ENCODE data around the gene C10orf95. TPM values are rescaled to one million over a fixed set of nuclear protein-coding genes. Genes with fewer than 3 reads are reported as not detected.

Gene C10orf95
- total RNA-seq, 2 donors from 2014 or later: not detected

DNA sequence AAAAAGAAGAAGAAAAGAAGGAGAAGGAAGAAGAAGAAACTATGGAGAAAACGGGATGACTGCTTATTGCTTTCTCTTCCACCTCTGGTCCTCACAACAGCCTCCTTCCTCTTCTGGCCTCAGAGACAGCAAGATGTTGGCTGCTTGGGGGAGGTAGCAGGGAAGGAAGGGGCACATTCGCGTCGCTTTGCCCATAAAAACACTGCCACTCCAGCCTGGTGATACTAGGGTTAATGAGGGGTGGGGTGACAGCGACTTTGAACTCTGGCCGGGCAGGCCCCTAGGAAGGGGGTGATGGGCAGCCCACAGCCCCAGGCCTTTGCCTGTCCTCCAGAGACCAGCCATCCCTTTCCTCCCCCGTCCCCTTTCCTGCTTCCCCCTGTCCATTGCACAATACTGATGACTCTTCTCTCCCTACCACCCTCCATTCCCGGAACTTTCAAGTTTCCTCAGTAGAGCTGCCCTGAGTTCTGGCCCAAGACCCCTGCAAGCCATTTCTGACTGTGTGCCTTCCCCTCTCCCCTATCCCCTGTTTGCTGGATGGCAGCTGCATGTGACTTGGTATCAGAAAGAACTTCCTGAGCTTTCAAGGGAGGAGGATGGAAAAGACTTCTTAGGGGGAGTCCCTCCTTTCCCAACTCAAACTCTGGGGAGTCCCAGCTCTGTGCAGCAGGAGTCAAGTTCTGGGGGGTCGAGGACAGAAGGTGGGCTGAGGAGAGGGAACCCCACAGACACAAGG lies 16.8 kb downstream of the C10orf95 start:
- H3K9me3 ChIP-seq: no peaks in the 10 kb centered on the region
- no peaks in the 10 kb centered on the region for H3K36me3 ChIP-seq
- no peak overlapping the region for H3K4me3 ChIP-seq
- peaks cover 0 to 21% of the 10 kb centered on the region in 2 donors for H3K4me1 ChIP-seq
- no peak for DNase-seq (ENCODE audit: low spot score)
- TF ChIP-seq, protein P1, sequence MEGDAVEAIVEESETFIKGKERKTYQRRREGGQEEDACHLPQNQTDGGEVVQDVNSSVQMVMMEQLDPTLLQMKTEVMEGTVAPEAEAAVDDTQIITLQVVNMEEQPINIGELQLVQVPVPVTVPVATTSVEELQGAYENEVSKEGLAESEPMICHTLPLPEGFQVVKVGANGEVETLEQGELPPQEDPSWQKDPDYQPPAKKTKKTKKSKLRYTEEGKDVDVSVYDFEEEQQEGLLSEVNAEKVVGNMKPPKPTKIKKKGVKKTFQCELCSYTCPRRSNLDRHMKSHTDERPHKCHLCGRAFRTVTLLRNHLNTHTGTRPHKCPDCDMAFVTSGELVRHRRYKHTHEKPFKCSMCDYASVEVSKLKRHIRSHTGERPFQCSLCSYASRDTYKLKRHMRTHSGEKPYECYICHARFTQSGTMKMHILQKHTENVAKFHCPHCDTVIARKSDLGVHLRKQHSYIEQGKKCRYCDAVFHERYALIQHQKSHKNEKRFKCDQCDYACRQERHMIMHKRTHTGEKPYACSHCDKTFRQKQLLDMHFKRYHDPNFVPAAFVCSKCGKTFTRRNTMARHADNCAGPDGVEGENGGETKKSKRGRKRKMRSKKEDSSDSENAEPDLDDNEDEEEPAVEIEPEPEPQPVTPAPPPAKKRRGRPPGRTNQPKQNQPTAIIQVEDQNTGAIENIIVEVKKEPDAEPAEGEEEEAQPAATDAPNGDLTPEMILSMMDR (IDR thresholded peaks at IDR 0.05): no peak
- H3K27ac ChIP-seq: peak overlapping the region in 1 of 2 donors; percentile 48
- no peaks in the 10 kb centered on the region for H3K27me3 ChIP-seq

GRCh38 chr10:102433619-102434046 lies 17.7 kb downstream of the C10orf95 start:
- TF ChIP-seq, protein P1 (IDR thresholded peaks at IDR 0.05): no peak
- no peak for DNase-seq (ENCODE audit: low spot score)
- Histone ChIP-seq H3K4me3 (no peak overlapping the region), H3K9me3 (no peaks in the 10 kb centered on the region), H3K36me3 (no peaks in the 10 kb centered on the region), H3K4me1 (peaks cover 0 to 21% of the 10 kb centered on the region in 2 donors), H3K27ac (no peak overlapping the region), H3K27me3 (no peaks in the 10 kb centered on the region)

DNA sequence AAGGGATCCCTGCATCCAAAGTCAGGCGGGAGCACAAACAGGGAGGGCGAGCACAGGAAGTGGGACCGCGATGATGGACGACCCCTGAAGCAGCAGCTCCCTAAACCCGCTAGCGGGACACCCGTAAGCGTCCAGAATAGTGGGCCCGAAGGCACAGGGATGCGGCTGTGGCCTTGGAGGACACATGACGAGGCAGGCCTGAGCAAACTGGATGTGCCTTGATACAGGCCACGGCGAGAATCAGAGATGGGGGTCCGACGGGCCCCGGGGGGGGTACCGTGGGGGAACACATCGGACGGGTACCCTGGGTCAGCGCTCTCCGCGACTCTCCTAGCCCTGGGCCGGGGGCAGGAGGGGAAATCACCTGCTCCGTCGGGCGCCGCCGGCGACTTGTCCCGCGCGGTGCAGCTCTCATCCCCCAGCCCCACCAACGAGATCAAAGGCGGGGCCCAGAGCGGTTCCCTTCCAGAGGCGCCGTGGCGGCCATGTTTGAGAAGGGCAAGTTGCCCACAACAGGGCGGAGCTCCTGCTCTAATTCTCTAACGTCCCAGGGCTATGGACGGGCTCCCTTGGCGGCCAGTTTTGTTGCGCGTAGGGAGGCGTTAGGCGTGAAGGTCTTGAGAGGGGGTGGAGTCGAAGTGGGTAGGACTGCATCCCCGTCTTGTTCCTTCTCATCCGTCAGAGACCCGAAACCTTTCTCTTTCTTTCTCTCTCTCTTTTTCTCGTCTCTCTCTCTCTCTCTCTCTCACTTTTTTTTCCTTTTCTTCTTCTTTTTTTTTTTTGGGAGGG lies 19.0 kb downstream of the C10orf95 start, which contains the start of gene CUEDC2:
TSS of gene CUEDC2 (minus strand) at position 413 of the 789 bp plus-strand sequence. CDS start 7,386 bp downstream, outside the sequence.
- Histone ChIP-seq H3K36me3 (no peaks in the 10 kb centered on the region), H3K4me3 (peak within 1 kb of the TSS; percentile 92 to 95), H3K4me1 (peaks cover 0 to 21% of the 10 kb centered on the region in 2 donors), H3K27me3 (no peaks in the 10 kb centered on the region), H3K27ac (peak within 1 kb of the TSS; percentile 85 to 90), H3K9me3 (no peaks in the 10 kb centered on the region)
- TF ChIP-seq, protein P1 (IDR thresholded peaks at IDR 0.05): no peak
- DNase-seq (ENCODE audit: low spot score): peak; percentile 97

DNA sequence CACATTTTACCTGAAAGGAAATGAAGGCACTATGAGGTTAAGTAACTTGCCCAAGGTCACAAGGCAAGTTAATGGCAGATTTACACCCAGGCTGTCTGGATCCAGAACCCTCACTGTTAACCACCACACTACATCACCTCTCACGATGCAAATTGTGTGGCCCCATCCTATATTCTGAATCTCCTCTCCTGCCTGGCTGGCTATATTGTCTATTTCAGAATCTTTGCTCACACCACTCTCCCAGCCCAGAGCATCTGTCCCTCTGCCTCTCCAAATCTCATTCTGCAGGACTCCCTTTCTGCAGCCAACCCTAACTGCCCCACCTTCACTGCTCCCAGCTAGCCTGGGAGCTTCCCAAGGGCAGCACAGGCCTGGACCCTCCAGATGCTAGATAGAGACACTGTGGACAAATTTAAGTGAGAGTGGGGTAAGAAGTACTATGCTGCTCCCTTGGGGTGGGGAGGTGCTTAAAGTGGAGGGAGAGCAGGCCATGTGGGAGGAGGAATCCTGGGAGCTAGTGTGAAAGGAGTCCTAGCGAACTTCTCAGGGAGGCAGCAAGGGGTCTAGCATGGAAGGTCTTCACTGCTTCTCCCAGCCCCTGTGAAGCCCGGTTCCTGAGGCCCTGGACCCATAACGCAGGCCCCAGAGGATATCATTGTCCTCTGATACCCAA lies 19.8 kb downstream of the C10orf95 start:
- no peaks in the 10 kb centered on the region for H3K36me3 ChIP-seq
- H3K4me3 ChIP-seq: peak overlapping the region; percentile 92 to 95
- H3K4me1 ChIP-seq: peaks cover 0 to 21% of the 10 kb centered on the region in 2 donors
- H3K27me3 ChIP-seq: no peaks in the 10 kb centered on the region
- no peak for DNase-seq (ENCODE audit: low spot score)
- TF ChIP-seq, protein P1 (IDR thresholded peaks at IDR 0.05): no peak
- H3K9me3 ChIP-seq: no peaks in the 10 kb centered on the region
- H3K27ac ChIP-seq: peak overlapping the region; percentile 85 to 90

GRCh38 chr10:102429468-102429867 lies 21.9 kb downstream of the C10orf95 start:
- Histone ChIP-seq H3K27ac (no peak overlapping the region), H3K4me3 (no peak overlapping the region), H3K4me1 (peaks cover 0 to 13% of the 10 kb centered on the region in 2 donors), H3K27me3 (no peaks in the 10 kb centered on the region), H3K9me3 (no peaks in the 10 kb centered on the region), H3K36me3 (peaks cover 1% of the 10 kb centered on the region)
- TF ChIP-seq, protein P1 (IDR thresholded peaks at IDR 0.05): no peak
- no peak for DNase-seq (ENCODE audit: low spot score)

All from right atrium auricular region (tissue), 2 donors.